GM12873 (cell line): ENCODE results near the gene NAALADL1.

ENCODE experiments used
- CTCF ChIP-seq: IDR thresholded peaks from 2 replicates; pipeline ENCODE4 v1.5.1; 2012; ENCODE audit warnings: low read depth, mild to moderate bottlenecking, moderate library complexity, low read length, control low read depth; ENCODE audit not compliant: insufficient read depth; ENCODE audit errors: missing control alignments

The NAALADL1 gene

GRCh38 chr11:65045728-65046127 is 12.6 kb downstream of the NAALADL1 start:
- TF ChIP-seq CTCF: no peak

GRCh38 chr11:65045061-65045460 is 13.3 kb downstream of the NAALADL1 start:
- TF ChIP-seq CTCF: no peak

GRCh38 chr11:65043881-65044501 is 14.4 kb downstream of the NAALADL1 start:
- TF ChIP-seq CTCF: no peak

GRCh38 chr11:65042891-65043290 is 15.5 kb downstream of the NAALADL1 start:
- TF ChIP-seq CTCF: no peak

- TF ChIP-seq CTCF: no peak
These were observed 17.3 kb downstream of the NAALADL1 start, which contains the start of gene SAC3D1 for GRCh38 chr11:65040847-65041622. Gene SAC3D1 (plus strand): TSS chr11:65041210. CDS start chr11:65041293, 83 bp downstream.

GRCh38 chr11:65040520-65040846 is 17.9 kb downstream of the NAALADL1 start:
- no peak for TF ChIP-seq CTCF

GRCh38 chr11:65036931-65037330 is 21.4 kb downstream of the NAALADL1 start:
- TF ChIP-seq CTCF: no peak
